HG02973 (cell line): Measurements from ENCODE around the gene SP7.

Experiments
- ATAC-seq: cut with Tn5 transposase; IDR thresholded peaks from one replicate; pipeline ENCODE4 v1.9.1; 2021; ENCODE audit warnings: moderate library complexity; ENCODE audit not compliant: unreplicated experiment

Gene SP7

DNA sequence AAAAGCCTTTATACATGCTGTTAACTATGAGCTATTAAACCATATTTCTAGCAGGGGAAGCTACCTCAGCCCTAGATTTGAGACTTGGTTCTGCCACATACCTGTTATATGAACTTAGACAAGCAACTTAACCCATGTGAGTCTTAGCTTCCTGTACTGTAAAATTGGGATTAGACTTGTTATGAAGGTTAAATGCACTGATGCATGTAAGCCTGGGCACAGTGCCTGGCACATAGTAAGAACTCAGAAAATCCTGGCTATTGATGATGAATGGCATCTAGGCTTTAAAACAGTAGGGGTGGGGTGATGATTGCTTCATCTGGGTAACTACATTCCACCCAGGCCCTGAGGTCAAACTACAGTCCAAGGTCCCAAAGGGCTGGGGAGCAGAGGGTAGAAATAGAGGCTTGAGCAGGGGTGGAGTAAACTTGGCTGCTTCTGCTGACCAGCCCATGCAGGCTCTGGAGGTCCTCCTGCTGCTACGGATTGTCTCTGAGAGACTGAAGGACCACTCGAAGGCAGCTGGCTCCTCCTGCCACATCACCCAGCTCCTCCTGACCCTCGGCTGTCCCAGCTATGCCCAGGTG is 56.8 kb downstream of the SP7 start:
- ATAC-seq, result no peak

DNA sequence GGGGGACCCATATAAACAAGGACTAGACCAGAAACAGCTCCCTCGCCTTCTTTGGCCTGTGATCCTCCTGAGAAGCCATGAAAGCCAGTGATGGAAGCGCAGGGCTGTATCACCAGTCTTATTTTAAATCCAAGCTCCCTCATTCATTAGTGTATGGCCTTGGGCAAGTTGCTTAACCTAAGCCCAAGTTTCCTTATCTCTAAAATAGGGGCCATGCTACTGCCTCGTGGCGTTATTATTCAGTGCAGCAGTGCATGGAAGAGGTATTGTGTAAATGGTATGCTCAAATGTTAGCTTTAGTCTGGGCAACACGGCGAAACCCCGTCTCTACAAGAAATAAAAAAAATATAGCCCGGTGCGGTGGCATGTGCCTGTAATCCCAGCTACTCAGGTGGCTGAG is 58.2 kb downstream of the SP7 start:
- no peak for ATAC-seq
